ENCODE measurements around the gene PDE4D.

The PDE4D gene

GRCh38 chr5:59348189-59348588 is 545.3 kb downstream of the PDE4D start:
- DNase-seq = no peak

GRCh38 chr5:59346982-59347381 is 546.5 kb downstream of the PDE4D start:
- DNase-seq = no peak

- no peak for DNase-seq
Measured at GRCh38 chr5:59346514-59346913, 547.0 kb downstream of the PDE4D start.

GRCh38 chr5:59342181-59342580 is 551.3 kb downstream of the PDE4D start:
- no peak for DNase-seq

GRCh38 chr5:59341760-59342159 is 551.8 kb downstream of the PDE4D start:
- DNase-seq = no peak

- DNase-seq = no peak
Measured at GRCh38 chr5:59341155-59341554, 552.4 kb downstream of the PDE4D start.

- DNase-seq = no peak
Measured at GRCh38 chr5:59340637-59341036, 552.9 kb downstream of the PDE4D start.

GRCh38 chr5:59337240-59337639 is 556.3 kb downstream of the PDE4D start:
- no peak for DNase-seq

GRCh38 chr5:59335544-59335943 is 558.0 kb downstream of the PDE4D start:
- DNase-seq = no peak

GRCh38 chr5:59333416-59333815 is 560.1 kb downstream of the PDE4D start:
- no peak for DNase-seq

- no peak for DNase-seq
Measured at GRCh38 chr5:59332236-59332973, 561.1 kb downstream of the PDE4D start.

- DNase-seq = no peak
Measured at GRCh38 chr5:59330680-59331079, 562.8 kb downstream of the PDE4D start.

GRCh38 chr5:59328709-59329296 is 564.7 kb downstream of the PDE4D start:
- no peak for DNase-seq

- DNase-seq = no peak
Measured at GRCh38 chr5:59327191-59327980, 566.1 kb downstream of the PDE4D start.

GRCh38 chr5:59326596-59326995 is 566.9 kb downstream of the PDE4D start:
- DNase-seq = no peak

GRCh38 chr5:59325070-59325469 is 568.5 kb downstream of the PDE4D start:
- no peak for DNase-seq

- no peak for DNase-seq
Measured at GRCh38 chr5:59322894-59323293, 570.6 kb downstream of the PDE4D start.

GRCh38 chr5:59322058-59322457 is 571.5 kb downstream of the PDE4D start:
- DNase-seq = no peak

- no peak for DNase-seq
Measured at GRCh38 chr5:59321642-59322041, 571.9 kb downstream of the PDE4D start.

- no peak for DNase-seq
Measured at GRCh38 chr5:59320420-59320819, 573.1 kb downstream of the PDE4D start.

GRCh38 chr5:59319250-59319649 is 574.3 kb downstream of the PDE4D start:
- no peak for DNase-seq

- DNase-seq = no peak
Measured at GRCh38 chr5:59317774-59318205, 575.7 kb downstream of the PDE4D start.

GRCh38 chr5:59317023-59317773 is 576.3 kb downstream of the PDE4D start:
- no peak for DNase-seq

Data from CD4-positive, alpha-beta T cell treated with Interleukin-4 for 4 hours (primary cell).